ENCODE results near the gene CNTNAP2.

The CNTNAP2 gene

DNA sequence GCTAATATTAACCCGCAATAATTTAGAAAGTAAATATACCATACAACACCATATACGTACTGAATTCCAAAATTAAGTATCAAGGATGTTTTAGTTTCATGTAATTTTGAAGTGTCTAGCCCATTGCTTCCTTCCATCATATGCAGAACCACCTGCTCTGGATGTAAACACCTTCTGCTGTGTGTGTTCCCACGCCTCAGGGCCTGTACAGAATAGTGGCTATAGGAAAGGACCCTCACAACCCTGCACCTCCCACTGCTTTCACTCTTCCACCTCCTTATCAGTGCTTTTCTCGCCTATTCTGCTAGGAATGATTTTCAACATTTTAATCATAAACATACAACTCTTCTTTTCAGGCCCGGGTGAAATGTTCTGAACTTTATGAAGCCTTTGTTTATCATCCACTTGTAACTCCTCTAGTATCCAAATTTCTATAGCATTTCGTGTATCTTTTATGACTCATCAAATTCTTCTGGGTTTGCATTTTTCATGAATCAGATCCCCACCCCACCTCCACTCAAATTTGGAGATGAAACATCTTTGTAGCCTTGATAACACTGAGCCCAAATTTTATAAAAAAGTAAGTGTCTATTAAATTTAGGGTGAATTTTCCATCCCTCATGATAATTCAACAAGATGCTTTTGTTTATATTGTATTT lies 1367.2 kb downstream of the CNTNAP2 start:
- H3K9me3 ChIP-seq (ENCODE audit: low read depth, low read length) = no peaks in the 10 kb centered on the region

DNA sequence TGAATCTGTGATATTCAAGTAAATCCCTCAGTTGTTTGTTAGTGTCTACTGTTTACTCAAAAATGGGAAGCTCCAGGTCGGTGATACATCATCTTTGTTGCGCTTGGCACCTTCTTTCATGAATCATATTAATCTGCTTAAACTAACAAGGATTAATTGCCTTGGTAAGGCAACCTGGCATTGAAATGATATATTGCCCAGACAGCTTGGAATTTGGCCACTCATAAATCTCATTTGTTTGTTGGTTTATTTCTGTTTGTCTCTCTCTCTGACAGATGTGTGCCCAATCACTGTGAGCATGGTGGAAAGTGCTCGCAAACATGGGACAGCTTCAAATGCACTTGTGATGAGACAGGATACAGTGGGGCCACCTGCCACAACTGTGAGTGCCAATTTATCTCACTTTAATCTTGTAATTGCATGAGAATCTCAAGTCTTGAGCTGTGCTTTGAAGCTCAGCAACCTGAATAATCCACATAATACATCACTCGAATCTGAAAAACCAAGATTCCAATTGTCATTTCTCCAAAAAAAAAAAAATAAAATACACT lies 1369.1 kb downstream of the CNTNAP2 start:
- no peak overlapping the region for H3K27ac ChIP-seq
- no peak for DNase-seq (ENCODE audit: low read depth, low spot score)
- H3K9ac ChIP-seq (ENCODE audit: insufficient read length) = no peak overlapping the region
- H3K4me3 ChIP-seq = no peak overlapping the region
- no peaks in the 10 kb centered on the region for H3K36me3 ChIP-seq (ENCODE audit: insufficient read depth, low read length)
- TF ChIP-seq POLR2AphosphoS5 (IDR thresholded peaks at IDR 0.05; ENCODE audit: borderline replicate concordance, low read depth, low read length) = no peak
- no peak for TF ChIP-seq FOXP2 (optimal IDR thresholded peaks at IDR 0.05; ENCODE audit: control extremely low read depth, extremely low read length, insufficient read depth)
- no peak for TF ChIP-seq EZH2 (IDR thresholded peaks at IDR 0.05)
- H3K9me3 ChIP-seq (ENCODE audit: low read depth, low read length) = no peaks in the 10 kb centered on the region

More for the DNA sequence above, 1367.2 kb downstream of the CNTNAP2 start:
- DNase-seq (ENCODE audit: low read depth, low spot score) = no peak
- Histone ChIP-seq H3K27ac (no peak overlapping the region), H3K36me3 (ENCODE audit: insufficient read depth, low read length) (no peaks in the 10 kb centered on the region), H3K4me3 (no peak overlapping the region), H3K9ac (ENCODE audit: insufficient read length) (no peak overlapping the region)
- no peak for TF ChIP-seq EZH2 (IDR thresholded peaks at IDR 0.05)
- no peak for TF ChIP-seq POLR2AphosphoS5 (IDR thresholded peaks at IDR 0.05; ENCODE audit: borderline replicate concordance, low read depth, low read length)
- TF ChIP-seq FOXP2 (optimal IDR thresholded peaks at IDR 0.05; ENCODE audit: control extremely low read depth, extremely low read length, insufficient read depth) = no peak

DNA sequence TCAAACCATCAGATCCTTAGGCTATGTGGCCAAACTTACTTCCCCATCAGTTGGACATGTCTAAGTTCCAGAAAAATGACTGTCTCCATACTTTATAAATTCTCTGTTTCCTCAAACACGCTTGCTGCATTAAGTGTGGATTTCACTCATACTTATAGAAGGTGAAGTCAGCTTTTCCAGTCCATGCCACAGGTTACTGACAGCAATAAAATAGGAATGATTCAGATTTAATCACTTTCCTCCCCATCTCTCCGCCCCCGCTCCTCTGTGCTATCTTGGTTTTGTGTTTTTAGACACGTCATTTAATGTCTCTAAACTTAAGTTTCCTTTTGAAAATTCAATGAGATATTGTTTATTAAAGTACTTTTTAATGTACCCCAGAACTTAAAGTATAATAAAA lies 1376.0 kb downstream of the CNTNAP2 start:
- no peak for DNase-seq (ENCODE audit: low read depth, low spot score)
- Histone ChIP-seq H3K36me3 (ENCODE audit: insufficient read depth, low read length) (no peaks in the 10 kb centered on the region), H3K27ac (no peak overlapping the region), H3K4me3 (no peak overlapping the region), H3K9me3 (ENCODE audit: low read depth, low read length) (0 out of 2 replicates have a peak, but pooled peaks cover 2% of the 10 kb centered on the region), H3K9ac (ENCODE audit: insufficient read length) (no peak overlapping the region)
- TF ChIP-seq POLR2AphosphoS5 (IDR thresholded peaks at IDR 0.05; ENCODE audit: borderline replicate concordance, low read depth, low read length) = no peak
- TF ChIP-seq EZH2 (IDR thresholded peaks at IDR 0.05) = no peak
- TF ChIP-seq FOXP2 (optimal IDR thresholded peaks at IDR 0.05; ENCODE audit: control extremely low read depth, extremely low read length, insufficient read depth) = no peak

DNA sequence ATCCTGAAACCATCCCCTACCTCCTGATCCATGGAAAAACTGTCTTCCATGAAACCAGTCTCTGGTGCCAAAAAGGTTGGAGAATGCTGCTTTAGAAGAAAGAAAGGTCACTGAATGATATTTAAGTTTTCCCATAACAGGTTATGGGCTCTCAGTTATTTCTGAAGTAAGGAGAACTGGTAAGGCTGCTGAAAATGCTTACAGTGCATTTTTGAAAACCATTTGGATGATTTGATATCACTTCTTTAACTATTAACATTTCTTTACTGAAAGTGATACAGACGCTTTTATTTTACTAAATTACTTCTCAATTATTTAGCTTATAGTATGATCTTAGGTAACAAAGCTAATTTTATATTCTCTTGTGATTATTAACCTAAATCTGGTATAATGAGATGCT lies 1379.6 kb downstream of the CNTNAP2 start:
- TF ChIP-seq EZH2 (IDR thresholded peaks at IDR 0.05) (no peak), POLR2AphosphoS5 (IDR thresholded peaks at IDR 0.05; ENCODE audit: borderline replicate concordance, low read depth, low read length) (no peak), FOXP2 (optimal IDR thresholded peaks at IDR 0.05; ENCODE audit: control extremely low read depth, extremely low read length, insufficient read depth) (no peak)
- Histone ChIP-seq H3K9ac (ENCODE audit: insufficient read length) (no peak overlapping the region), H3K36me3 (ENCODE audit: insufficient read depth, low read length) (no peaks in the 10 kb centered on the region), H3K9me3 (ENCODE audit: low read depth, low read length) (0 out of 2 replicates have a peak, but pooled peaks cover 2% of the 10 kb centered on the region), H3K27ac (no peak overlapping the region), H3K4me3 (no peak overlapping the region)
- DNase-seq (ENCODE audit: low read depth, low spot score) = no peak

DNA sequence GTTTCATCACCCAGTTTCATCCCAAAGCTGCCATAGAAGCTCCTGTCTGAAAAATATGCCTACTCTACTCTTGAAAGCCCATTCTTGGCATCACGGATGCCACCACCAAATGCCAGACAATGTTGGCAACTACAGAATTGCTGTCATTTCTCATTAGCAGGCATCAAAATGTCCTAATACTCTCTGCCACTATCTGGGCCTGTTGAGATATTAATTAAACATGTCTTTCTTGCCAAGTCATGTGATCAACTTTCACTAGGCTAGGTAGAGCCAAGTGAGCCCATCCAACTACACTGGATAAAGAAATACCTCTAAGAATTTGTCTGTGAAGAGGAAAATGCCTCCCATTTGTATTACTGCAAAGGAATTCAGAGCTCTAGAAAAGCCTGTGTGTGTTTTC lies 1380.6 kb downstream of the CNTNAP2 start:
- H3K27ac ChIP-seq = no peak overlapping the region
- H3K36me3 ChIP-seq (ENCODE audit: insufficient read depth, low read length) = no peaks in the 10 kb centered on the region
- H3K4me3 ChIP-seq = no peak overlapping the region
- no peak for DNase-seq (ENCODE audit: low read depth, low spot score)
- H3K9ac ChIP-seq (ENCODE audit: insufficient read length) = no peak overlapping the region
- 0 out of 2 replicates have a peak, but pooled peaks cover 2% of the 10 kb centered on the region for H3K9me3 ChIP-seq (ENCODE audit: low read depth, low read length)
- TF ChIP-seq POLR2AphosphoS5 (IDR thresholded peaks at IDR 0.05; ENCODE audit: borderline replicate concordance, low read depth, low read length) (no peak), EZH2 (IDR thresholded peaks at IDR 0.05) (no peak), FOXP2 (optimal IDR thresholded peaks at IDR 0.05; ENCODE audit: control extremely low read depth, extremely low read length, insufficient read depth) (no peak)

DNA sequence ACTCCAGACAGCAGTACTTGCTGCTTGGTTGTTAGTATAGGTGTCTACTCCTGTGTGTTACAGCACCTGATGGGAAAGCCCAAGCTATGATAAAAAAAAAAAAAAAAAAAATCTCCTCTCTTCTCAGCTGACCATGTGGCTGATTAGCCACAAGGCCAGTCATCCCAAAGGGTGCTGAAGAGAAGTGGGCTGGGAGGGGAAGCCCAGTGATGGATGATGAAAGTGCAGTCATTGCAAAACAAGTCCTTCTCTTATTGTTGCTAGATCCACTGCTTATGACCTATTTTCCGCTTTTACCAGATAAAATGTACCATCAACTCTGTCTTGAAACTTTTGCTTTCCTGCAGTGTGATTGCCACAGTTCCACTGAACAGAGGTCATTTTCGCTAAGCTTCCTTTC lies 1381.5 kb downstream of the CNTNAP2 start:
- DNase-seq (ENCODE audit: low read depth, low spot score) = no peak
- Histone ChIP-seq H3K9ac (ENCODE audit: insufficient read length) (no peak overlapping the region), H3K36me3 (ENCODE audit: insufficient read depth, low read length) (no peaks in the 10 kb centered on the region), H3K27ac (no peak overlapping the region), H3K9me3 (ENCODE audit: low read depth, low read length) (0 out of 2 replicates have a peak, but pooled peaks cover 2% of the 10 kb centered on the region), H3K4me3 (no peak overlapping the region)
- no peak for TF ChIP-seq EZH2 (IDR thresholded peaks at IDR 0.05)
- no peak for TF ChIP-seq FOXP2 (optimal IDR thresholded peaks at IDR 0.05; ENCODE audit: control extremely low read depth, extremely low read length, insufficient read depth)
- no peak for TF ChIP-seq POLR2AphosphoS5 (IDR thresholded peaks at IDR 0.05; ENCODE audit: borderline replicate concordance, low read depth, low read length)

DNA sequence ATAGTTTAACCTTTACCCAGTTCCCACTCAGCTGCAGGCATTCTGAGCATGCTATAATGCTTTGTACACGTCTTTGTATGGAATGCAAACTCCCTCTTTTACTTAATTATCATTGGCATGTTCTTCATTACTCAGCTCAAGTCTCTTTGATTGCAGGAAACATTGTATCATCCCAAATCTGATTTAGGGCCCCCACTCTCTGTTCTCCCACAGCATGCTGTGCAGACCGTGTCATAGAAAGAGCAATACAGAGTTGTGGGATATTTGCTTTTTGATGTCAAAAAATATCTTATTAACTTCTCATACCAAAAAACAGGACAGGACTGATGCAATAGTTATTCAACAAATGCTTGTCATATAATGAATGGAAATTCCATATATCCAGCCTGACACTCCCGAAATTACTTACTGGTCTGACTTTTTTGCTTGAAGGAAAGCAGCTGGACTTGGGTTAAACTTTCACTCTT lies 1392.5 kb downstream of the CNTNAP2 start:
- Histone ChIP-seq H3K9me3 (ENCODE audit: low read depth, low read length) (no peaks in the 10 kb centered on the region), H3K27ac (peak overlapping the region; percentile 88), H3K36me3 (ENCODE audit: insufficient read depth, low read length) (no peaks in the 10 kb centered on the region), H3K9ac (ENCODE audit: insufficient read length) (peak overlapping the region; percentile 11), H3K4me3 (peak overlapping the region; percentile 33)
- peak; percentile 8 for DNase-seq (ENCODE audit: low read depth, low spot score)
- TF ChIP-seq EZH2 (IDR thresholded peaks at IDR 0.05) (no peak), POLR2AphosphoS5 (IDR thresholded peaks at IDR 0.05; ENCODE audit: borderline replicate concordance, low read depth, low read length) (no peak), FOXP2 (optimal IDR thresholded peaks at IDR 0.05; ENCODE audit: control extremely low read depth, extremely low read length, insufficient read depth) (no peak)

DNA sequence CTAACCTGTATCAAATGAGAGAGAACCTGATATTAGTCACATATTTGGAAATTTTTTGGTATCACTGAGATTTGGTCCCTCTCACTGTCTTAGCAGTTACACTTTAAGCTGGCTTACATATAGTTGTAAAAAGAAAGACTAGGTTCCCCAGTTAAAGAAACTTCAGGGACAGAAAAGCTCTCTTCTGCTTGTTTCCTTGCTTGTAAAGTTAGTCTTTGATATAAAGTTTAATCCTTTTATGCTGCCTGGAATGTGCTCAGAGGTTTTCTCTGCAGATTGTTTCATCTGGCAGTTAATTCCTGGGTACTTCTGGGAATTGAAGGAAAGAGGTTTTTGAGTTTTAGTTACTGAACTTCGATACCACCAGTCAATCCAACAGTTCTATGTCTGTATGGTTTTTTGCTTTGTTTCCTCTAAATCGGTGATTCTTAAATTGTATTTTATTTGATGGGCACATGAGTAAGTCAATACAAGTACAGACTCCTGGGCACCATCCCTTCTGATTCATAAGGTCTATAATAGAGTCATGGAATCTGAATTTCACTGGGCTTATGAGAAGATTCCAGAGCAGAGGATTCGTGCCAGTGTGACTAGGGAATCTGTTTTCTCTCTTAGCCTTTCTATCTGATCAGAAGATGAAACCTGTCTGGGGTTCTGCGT lies 1393.1 kb downstream of the CNTNAP2 start:
- peak overlapping the region; percentile 11 for H3K9ac ChIP-seq (ENCODE audit: insufficient read length)
- H3K9me3 ChIP-seq (ENCODE audit: low read depth, low read length) = no peaks in the 10 kb centered on the region
- H3K27ac ChIP-seq = peak overlapping the region; percentile 88
- H3K36me3 ChIP-seq (ENCODE audit: insufficient read depth, low read length) = no peaks in the 10 kb centered on the region
- H3K4me3 ChIP-seq = peak overlapping the region; percentile 33; the same call in 1 of the 2 replicates
- TF ChIP-seq POLR2AphosphoS5 (IDR thresholded peaks at IDR 0.05; ENCODE audit: borderline replicate concordance, low read depth, low read length) (no peak), EZH2 (IDR thresholded peaks at IDR 0.05) (no peak), FOXP2 (optimal IDR thresholded peaks at IDR 0.05; ENCODE audit: control extremely low read depth, extremely low read length, insufficient read depth) (no peak)
- DNase-seq (ENCODE audit: low read depth, low spot score) = no peak
